Midbrain (tissue), 1 donor: ENCODE data around the gene CACNB2.
A peak's percentile ranks its signal among the peaks of the same experiment; 100 is the strongest.

Experiments
- DNase-seq: peaks from one replicate; lab custom pipeline; 2025; lab: John Stamatoyannopoulos, UW

The CACNB2 gene

DNA sequence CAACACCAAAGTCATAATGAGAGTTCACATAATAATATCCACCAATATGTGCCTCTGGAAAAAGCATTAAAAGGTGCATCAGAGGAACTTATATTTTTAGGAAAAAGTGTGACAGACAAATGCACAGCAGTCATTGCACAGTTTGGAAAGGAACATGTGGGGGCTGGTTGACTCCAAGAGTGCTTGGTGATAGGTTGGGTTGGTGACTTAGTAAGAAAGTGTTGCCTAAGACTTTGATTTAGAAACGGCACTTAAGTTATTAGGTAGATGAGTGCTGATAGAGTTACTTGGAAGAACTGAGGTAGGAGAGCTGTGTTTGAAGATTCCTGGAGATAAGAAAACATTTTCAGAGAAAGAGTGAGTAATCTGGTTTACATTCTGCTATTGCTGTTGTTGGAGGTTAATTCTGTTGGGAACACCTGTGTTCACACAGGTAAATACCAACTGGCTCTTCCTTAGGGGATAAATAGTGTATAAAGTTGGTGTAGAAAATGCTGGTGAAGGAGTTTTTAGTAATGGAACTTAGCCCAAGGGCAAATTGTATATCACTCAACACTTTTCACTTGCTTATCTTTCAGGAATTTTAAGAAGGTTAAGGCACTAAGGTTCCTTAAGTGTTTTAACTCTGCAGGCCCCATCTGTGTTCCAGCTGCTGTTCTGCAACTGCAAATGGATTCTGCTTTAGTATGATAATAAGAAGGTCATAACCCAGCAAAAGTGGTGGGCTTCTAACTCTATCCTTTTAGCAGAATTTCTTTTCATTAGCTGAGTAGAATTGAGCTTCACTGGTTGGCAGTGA, 315.1 kb downstream of the CACNB2 start:
- DNase-seq = no peak

DNA sequence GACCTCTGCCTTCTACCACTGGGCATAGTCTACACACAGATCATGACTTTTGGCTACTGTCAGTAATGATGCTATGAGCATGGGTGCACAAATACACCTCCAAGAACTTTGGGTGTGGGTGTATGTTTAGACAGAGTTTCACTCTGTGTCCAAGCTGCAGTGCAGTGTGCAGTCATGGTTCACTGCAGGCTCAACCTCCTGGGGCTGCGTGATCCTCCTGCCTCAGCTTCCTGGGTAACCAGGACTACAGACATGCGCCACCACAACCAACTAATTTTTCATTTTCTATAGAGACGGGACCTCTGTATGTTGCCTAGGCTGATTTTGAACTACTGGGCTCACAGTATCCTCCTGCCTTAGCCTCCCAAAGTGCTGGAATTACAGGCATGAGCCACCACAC, 316.8 kb downstream of the CACNB2 start:
- no peak for DNase-seq

DNA sequence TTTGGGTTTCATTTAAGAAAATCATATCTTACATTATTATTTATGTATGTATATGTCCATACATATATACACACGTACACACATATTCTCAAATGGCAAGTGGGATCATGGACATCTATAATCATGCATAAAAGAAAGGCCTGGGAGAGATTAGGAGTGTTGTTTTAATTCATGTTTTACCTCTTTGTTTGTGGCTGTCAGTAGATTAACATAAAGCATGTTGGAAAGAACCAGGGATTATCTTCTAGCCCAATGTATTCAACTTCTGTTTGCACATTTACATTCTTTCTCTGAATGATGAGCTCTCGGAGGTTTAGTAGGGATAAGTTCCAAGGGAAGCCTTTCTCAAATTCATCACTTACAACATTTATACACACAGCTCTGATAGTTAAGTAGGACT, 319.8 kb downstream of the CACNB2 start:
- DNase-seq = no peak

DNA sequence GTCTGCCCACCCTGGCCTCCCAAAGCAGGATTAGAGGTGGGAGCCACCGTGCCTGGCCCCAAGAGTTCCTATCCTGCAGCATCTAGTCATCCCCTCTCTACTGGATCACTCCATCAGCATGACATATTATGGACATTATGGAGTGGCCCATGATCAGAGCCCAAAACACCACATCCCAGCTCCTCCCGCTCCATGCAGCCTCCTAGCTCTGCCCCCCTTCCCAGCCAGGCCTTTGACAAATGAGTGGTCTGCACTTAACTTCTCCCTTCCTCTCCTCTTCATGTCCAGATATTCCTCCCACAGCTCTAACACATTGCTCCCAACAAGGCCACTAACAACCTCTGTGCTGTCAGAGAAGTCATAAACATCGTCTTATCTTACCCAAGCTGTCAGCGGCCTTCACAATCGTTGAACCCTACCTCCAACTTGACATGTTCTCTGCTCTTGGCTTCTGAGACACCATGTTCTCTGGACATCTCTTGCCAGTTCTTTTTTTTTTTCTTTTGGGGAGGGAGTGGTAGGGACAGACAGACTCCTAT, 323.5 kb downstream of the CACNB2 start:
- DNase-seq = no peak

DNA sequence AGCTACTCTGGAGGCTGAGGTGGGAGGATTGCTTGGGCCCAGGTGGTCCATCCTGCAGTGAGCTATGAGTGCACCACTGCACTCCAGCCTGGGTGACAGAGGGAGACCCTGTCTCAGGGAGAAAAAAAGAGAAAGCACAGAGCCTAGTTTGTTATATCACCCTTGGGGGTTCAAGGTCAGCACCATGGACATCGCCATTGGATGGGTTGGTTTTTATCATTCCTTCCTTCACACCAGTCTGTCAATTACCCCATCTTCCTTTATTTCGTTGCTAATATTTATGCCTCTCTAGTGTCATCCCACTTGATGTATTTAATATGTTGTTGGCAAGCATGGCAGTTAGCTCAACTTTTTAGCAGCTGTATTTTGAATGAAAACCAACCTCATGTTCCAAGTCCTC, 328.9 kb downstream of the CACNB2 start:
- DNase-seq = no peak

GRCh38 chr10:18472977-18473376, 332.8 kb downstream of the CACNB2 start:
- DNase-seq = no peak

GRCh38 chr10:18473424-18474117, 333.3 kb downstream of the CACNB2 start:
- DNase-seq = peak; percentile 8

GRCh38 chr10:18474118-18474455, 333.9 kb downstream of the CACNB2 start:
- DNase-seq = no peak

DNA sequence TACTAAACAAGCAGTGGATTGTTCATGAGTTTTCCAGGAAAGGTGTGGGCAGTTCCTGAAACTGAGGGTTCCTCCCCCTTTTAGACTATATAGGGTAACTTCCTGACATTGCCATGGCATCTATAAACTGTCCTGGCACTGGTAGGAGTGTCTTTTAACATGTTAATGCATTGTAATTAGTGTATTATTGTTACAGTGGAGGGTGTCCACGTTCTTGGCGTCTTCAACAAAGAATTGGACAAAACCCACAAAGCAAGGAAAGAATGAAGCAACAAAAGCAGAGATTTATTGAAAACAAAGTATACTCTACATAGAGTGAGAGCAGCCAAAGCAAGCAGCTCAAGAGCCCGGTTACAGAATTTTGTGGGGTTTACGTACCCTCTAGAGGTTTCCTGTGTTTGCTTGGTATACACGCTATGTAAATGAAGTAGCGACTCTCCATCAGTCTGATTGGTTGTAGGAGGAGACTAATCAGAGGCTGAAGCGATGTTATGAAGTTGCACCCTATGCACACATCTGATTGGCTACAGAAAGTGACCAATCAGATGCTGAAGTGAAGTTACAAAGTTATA, 335.9 kb downstream of the CACNB2 start:
- no peak for DNase-seq

DNA sequence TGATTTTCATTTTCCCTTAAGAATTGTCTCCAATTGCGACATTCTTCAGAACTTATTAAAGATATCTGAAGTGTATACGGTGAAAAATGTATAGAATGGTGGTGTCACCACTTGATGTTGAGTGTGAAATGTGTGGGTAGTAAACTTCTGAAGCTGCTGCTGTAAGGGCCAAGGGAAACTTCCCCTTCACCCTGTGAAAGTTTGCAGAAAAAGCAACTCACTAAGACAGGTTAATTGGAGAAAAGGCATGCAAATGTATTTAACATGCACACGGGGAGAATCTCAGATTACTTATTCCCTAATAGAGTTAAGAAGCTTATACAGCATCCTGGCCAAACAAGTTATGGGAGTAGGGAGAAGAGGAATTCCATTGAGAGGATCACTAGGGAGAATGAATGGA, 338.1 kb downstream of the CACNB2 start:
- no peak for DNase-seq

- DNase-seq = no peak
Observed at GRCh38 chr10:18479502-18479901, 339.3 kb downstream of the CACNB2 start.

- DNase-seq = no peak
Observed at GRCh38 chr10:18483516-18484186, 343.4 kb downstream of the CACNB2 start.

- no peak for DNase-seq
Observed at GRCh38 chr10:18486438-18486837, 346.2 kb downstream of the CACNB2 start.

GRCh38 chr10:18490755-18491154, 350.5 kb downstream of the CACNB2 start:
- no peak for DNase-seq

- DNase-seq = no peak
Observed at GRCh38 chr10:18497806-18498369, 357.7 kb downstream of the CACNB2 start.

GRCh38 chr10:18498998-18499397, 358.8 kb downstream of the CACNB2 start:
- no peak for DNase-seq

- DNase-seq = no peak
Observed at GRCh38 chr10:18500576-18500975, 360.4 kb downstream of the CACNB2 start.

DNA sequence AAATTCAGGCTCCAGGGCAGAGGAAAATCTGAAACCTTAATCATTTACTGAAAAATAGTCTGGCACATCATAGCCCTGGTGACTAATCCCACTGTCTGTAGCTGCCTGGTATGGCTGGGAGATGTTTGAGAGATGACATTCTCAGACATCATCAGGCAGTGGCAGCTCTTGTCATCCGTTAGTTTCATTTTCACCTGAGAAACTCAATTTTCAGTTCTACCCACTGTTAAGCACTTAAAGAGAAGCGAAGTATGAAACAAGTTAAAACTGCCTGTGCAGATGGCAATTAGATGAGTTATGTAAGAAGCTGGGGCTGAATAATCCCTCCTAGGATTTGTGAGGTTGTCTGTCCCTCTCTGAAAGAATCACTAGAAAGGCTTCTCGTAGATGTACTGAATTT, 361.0 kb downstream of the CACNB2 start:
- DNase-seq = no peak

DNA sequence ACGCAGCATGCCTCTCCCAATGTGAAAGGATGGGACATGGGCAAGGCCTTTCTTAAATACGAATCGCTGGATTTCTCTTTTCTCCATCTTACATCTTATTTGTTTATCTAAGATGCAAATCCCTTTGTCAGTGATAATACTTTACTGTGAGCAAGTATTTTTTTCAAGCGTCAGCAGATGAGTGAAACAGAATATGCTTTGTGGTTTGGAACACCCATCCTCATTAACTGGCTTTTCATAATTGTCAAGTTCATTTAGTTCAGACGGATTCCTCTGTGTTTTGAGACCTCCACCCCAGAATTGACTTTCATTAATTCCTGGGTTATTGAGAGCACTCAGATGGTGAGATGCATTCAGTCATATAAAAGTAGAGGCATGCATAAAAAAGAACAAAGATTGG, 361.4 kb downstream of the CACNB2 start:
- no peak for DNase-seq

DNA sequence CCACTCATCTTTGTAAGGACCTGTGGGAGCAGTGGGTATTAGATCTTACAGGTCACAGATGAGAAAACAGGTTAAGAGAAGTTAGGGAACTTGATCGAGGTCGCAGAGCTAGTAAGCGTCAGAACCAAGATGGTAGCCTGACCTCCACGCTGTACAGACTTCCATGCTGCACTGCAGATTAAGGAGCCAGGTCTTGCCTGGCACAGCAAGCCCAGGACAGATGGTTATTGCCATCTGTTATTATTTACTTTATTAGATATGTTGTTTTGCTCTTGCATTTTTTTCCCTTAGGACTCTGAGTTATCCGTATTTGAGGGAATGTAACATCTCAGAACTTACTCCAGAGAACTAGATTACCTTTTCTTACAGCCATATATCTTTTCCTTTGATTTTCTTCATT, 363.9 kb downstream of the CACNB2 start:
- no peak for DNase-seq

- no peak for DNase-seq
Observed at GRCh38 chr10:18505456-18506118, 365.4 kb downstream of the CACNB2 start.

- no peak for DNase-seq
Observed at GRCh38 chr10:18508587-18508986, 368.4 kb downstream of the CACNB2 start.
